B cell (primary cell): Measurements from ENCODE around the gene SPAG5. TPM values are rescaled to one million over a fixed set of nuclear protein-coding genes. Genes with fewer than 3 reads are reported as not detected.

Source experiments
- ATAC-seq: fragments of 200-7000 bp; cut with Tn5 transposase; one replicate; pipeline ENCODE4 v1.10.0; 2021; ENCODE audit warnings: low read depth, mild to moderate bottlenecking, moderate number of reproducible peaks, moderate library complexity
- CTCF ChIA-PET: fragments of 350-600 bp; sonication (Branson Sonifier 250); formaldehyde crosslinking; loops from one replicate; lab custom pipeline; 2021; ENCODE audit warnings: antibody characterized with exemption, inconsistent platforms; lab: Charles Lee
- POLR2A ChIA-PET: fragments of 350-600 bp; sonication (Branson Sonifier 250); formaldehyde crosslinking; loops from one replicate; lab custom pipeline; 2021; ENCODE audit warnings: antibody characterized with exemption; lab: Charles Lee
- DNase-seq: peaks from one replicate; pipeline ENCODE4 v3.0.0; 2013
- H2AFZ ChIP-seq: 2 replicates; pipeline ENCODE4 v1.6.1; 2012; ENCODE audit warnings: mild to moderate bottlenecking, low read depth, low read length; ENCODE audit not compliant: insufficient read depth, poor library complexity, severe bottlenecking
- H3K27ac ChIP-seq, 2 donors: 1 replicate in 1 of 2; 2 replicates in 1 of 2; pipeline ENCODE4 v1.5.1; 2012 to 2013; ENCODE audit warnings: low read length in 2 of 2, mild to moderate bottlenecking in 2 of 2, moderate library complexity in 1 of 2
- H3K27me3 ChIP-seq, 4 experiments: fragments of 200-600 bp in 1 of 4; sonication (generic) in 1 of 4; replicated peaks in 1 of 4; 1 replicate in 2 of 4; 2 replicates in 2 of 4; pipeline versions ENCODE4 v1.6.1 to v1.7.0; 2013 to 2016; ENCODE audit warnings: low read length in 3 of 4, mild to moderate bottlenecking in 2 of 4, mixed read lengths in 1 of 4, moderate library complexity in 1 of 4; ENCODE audit not compliant: insufficient read depth in 4 of 4, control insufficient read depth in 3 of 4; ENCODE audit errors: control extremely low read depth in 1 of 4
- H3K36me3 ChIP-seq, 2 experiments: replicated peaks in 1 of 2; 1 replicate in 1 of 2; 2 replicates in 1 of 2; pipeline versions ENCODE4 v1.6.1 to v1.7.1; 2013; ENCODE audit warnings: low read length in 1 of 2; ENCODE audit not compliant: insufficient read depth in 2 of 2, control insufficient read depth in 1 of 2; ENCODE audit errors: control extremely low read depth in 1 of 2, extremely low read depth in 1 of 2
- H3K4me1 ChIP-seq, 2 donors: fragments of 200-600 bp in 1 of 2; sonication (generic) in 1 of 2; 1 replicate in 1 of 2; 2 replicates in 1 of 2; pipeline versions ENCODE4 v1.5.1 to v1.6.1; 2013 to 2017; ENCODE audit warnings: low read length in 2 of 2; ENCODE audit not compliant: control insufficient read depth in 2 of 2, insufficient read depth in 2 of 2
- H3K4me2 ChIP-seq: replicated peaks from 2 replicates; pipeline ENCODE3; 2012; ENCODE audit warnings: mild to moderate bottlenecking, low read depth, low read length; ENCODE audit not compliant: poor library complexity, severe bottlenecking
- H3K4me3 ChIP-seq, 5 experiments: fragments of 200-600 bp in 1 of 5; sonication (generic) in 1 of 5; 1 replicate in 3 of 5; 2 replicates in 2 of 5; pipeline versions ENCODE4 v1.5.1 to v1.7.0; 2011 to 2016; ENCODE audit warnings: low read length in 4 of 5, mild to moderate bottlenecking in 4 of 5, low read depth in 2 of 5, control low read depth in 1 of 5, moderate library complexity in 1 of 5; ENCODE audit not compliant: insufficient read depth in 1 of 5; ENCODE audit errors: control extremely low read depth in 1 of 5, extremely low read depth in 1 of 5
- H3K79me2 ChIP-seq: fragments of 200-600 bp; sonication (generic); one replicate; pipeline ENCODE4 v1.6.0; 2016; ENCODE audit warnings: low read length; ENCODE audit not compliant: control insufficient read depth, insufficient read depth
- H3K9ac ChIP-seq: fragments of 200-600 bp; sonication (generic); 2 replicates; pipeline ENCODE4 v1.6.1; 2017; ENCODE audit warnings: mild to moderate bottlenecking, low read length, moderate library complexity
- H3K9me3 ChIP-seq, 3 donors: one replicate each; pipeline versions ENCODE4 v1.6.1 to v1.7.1; 2013; ENCODE audit warnings: low read length in 2 of 3; ENCODE audit not compliant: control insufficient read depth in 2 of 3, insufficient read depth in 1 of 3; ENCODE audit errors: control extremely low read depth in 1 of 3
- H4K20me1 ChIP-seq: 2 replicates; pipeline ENCODE4 v1.6.0; 2012; ENCODE audit warnings: mild to moderate bottlenecking, low read length; ENCODE audit not compliant: insufficient read depth, control insufficient read depth, poor library complexity, severe bottlenecking
- H3K27ac Mint-ChIP-seq: one replicate; pipeline ENCODE4 v1.8.0; 2021; ENCODE audit warnings: mixed read lengths
- H3K27me3 Mint-ChIP-seq: one replicate; pipeline ENCODE4 v1.8.0; 2021; ENCODE audit warnings: mixed read lengths
- H3K4me1 Mint-ChIP-seq: one replicate; pipeline ENCODE4 v1.8.0; 2021; ENCODE audit warnings: mixed read lengths
- H3K4me3 Mint-ChIP-seq: one replicate; pipeline ENCODE4 v1.8.0; 2021; ENCODE audit warnings: mixed read lengths
- H3K9me3 Mint-ChIP-seq: one replicate; pipeline ENCODE4 v1.8.0; 2022; ENCODE audit warnings: mixed read lengths; ENCODE audit not compliant: insufficient read depth
- CTCF ChIP-seq: fragments of 200-600 bp; IDR thresholded peaks from one replicate; pipeline ENCODE4 v1.8.0; 2022; ENCODE audit warnings: antibody characterized with exemption, mild to moderate bottlenecking
- EZH2 ChIP-seq: IDR thresholded peaks from 2 replicates; pipeline ENCODE4 v1.6.1; 2012; ENCODE audit warnings: borderline replicate concordance, low read depth, mild to moderate bottlenecking, moderate library complexity, low read length; ENCODE audit not compliant: insufficient read depth, poor library complexity, severe bottlenecking
- WGBS: methylation state at CpG from one replicate; pipeline ENCODE4 v1.1.5; 2013; ENCODE audit warnings: missing lambda C conversion rate; ENCODE audit not compliant: insufficient coverage; 5-methylcytosine and 5-hydroxymethylcytosine counted together
- intact Hi-C: fragments of 100-400 bp; cut with micrococcal nuclease; formaldehyde crosslinking; loops from one replicate; pipeline ENCODE4 v1.10.0; 2022
- polyA plus RNA-seq: library from polyadenylated mRNA; depleted of rRNA; stranded (reverse); fragments of >200 nt; gene quantifications from 2 replicates; pipeline ENCODE4 v1.2.3, GENCODE V29; 2012
- total RNA-seq, 2 donors: library from RNA; stranded (reverse); fragments of 120-200 nt in 1 of 2; gene quantifications; 1 replicate in 1 of 2; 2 replicates in 1 of 2; pipeline versions ENCODE4 v1.2.3 to v1.2.4, GENCODE V29; 2013 to 2022

SPAG5 gene
- total and polyA plus RNA-seq, 2 donors (not counting 1 experiment from before 2014, with no cell fraction given), result 4.7 to 8.0 TPM

DNA sequence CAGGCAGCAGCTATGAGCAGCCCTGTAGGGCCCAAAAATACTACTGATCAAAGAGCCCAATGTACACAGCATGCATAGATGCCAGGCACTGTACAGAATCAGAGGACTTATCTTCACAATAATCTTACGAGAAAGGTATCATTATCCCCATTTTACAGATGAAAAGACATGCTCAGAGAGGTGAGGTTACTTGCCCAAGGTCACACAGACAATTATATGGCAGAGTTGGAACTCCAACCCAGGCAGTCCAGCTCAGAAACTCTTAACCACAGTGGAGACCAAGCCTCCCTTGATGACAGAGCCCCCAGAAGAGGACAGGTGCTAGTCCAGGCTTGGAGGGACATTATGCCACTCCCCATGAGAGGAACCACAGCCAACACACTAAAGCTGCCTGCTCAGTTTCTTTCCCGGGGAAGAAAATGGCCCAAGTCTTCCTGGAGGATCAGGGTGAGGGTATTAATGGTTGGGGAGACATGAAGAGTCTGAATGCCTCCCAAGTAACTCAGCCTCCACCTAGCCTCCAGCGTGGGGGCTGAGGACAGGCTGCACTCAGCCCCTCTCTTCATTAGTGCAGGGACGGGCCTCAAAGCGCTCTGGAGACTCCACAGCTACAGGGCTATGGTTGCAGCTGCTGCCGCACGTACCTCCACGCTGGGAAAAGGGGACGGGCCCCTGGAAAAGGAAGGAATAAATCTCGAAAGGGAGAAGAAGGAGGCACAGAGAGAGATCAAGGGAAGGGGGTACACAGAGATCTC is 47.2 kb downstream of the SPAG5 start:
- Histone ChIP-seq H2AFZ (peak overlapping the region; percentile 69), H3K9ac (peak overlapping the region; percentile 74), H3K4me2 (peak overlapping the region; percentile 85), H3K27me3 (no peaks in the 10 kb centered on the region), H3K36me3 (peaks cover 15 to 49% of the 10 kb centered on the region in 2 experiments), H4K20me1 (peaks cover 7% of the 10 kb centered on the region), H3K9me3 (no peaks in the 10 kb centered on the region), H3K4me3 (peak overlapping the region; percentile 62 to 85 (median 78)), H3K4me1 (peaks cover 58 to 59% of the 10 kb centered on the region in 2 donors), H3K79me2 (peaks cover 11% of the 10 kb centered on the region), H3K27ac (peak overlapping the region; percentile 91 to 97)
- Mint-ChIP-seq H3K9me3 (no peaks in the 10 kb centered on the region), H3K4me3 (peak overlapping the region; percentile 95), H3K4me1 (peaks cover 58% of the 10 kb centered on the region), H3K27ac (peak overlapping the region; percentile 96), H3K27me3 (no peaks in the 10 kb centered on the region)
- DNase-seq, result peak; percentile 43
- intact Hi-C loops, result loop anchor here (1.0 kb wide), 4 partner anchors 16 to 48 kb away; partner anchors contain the start of genes PIGS and SPAG5
- ATAC-seq, result no peak
- POLR2A ChIA-PET, result interaction anchor here (0.5 to 3.3 kb wide), 6 partner anchors 19 to 372 kb away, joined by 3 to 14 read pairs (median 4); partner anchors contain the start of genes ALDOC and PIGS
- TF ChIP-seq CTCF, result no peak
- no peak for TF ChIP-seq EZH2
- CTCF ChIA-PET, result interaction anchor here (0.8 to 5.2 kb wide), 7 partner anchors 11 to 61 kb away, joined by 3 to 31 read pairs (median 4); partner anchors contain the start of gene PIGS
- 24% methylated on average over 9 of the region's 10 CpGs for WGBS
